ENCODE results near the gene MSI2.

Gene MSI2

GRCh38 chr17:57350266-57350665, 93.9 kb downstream of the MSI2 start:
- H3K4me3 ChIP-seq (ENCODE audit: low read depth, low read length), result no peak overlapping the region
- DNase-seq (ENCODE audit: low read depth), result no peak
- TF ChIP-seq CTCF (conservative IDR thresholded peaks at IDR 0.05; ENCODE audit: low read depth, low read length), result no peak

GRCh38 chr17:57352665-57353175, 96.4 kb downstream of the MSI2 start:
- H3K4me3 ChIP-seq (ENCODE audit: low read depth, low read length), result no peak overlapping the region
- no peak for TF ChIP-seq CTCF (conservative IDR thresholded peaks at IDR 0.05; ENCODE audit: low read depth, low read length)
- no peak for DNase-seq (ENCODE audit: low read depth)

- TF ChIP-seq CTCF (conservative IDR thresholded peaks at IDR 0.05; ENCODE audit: low read depth, low read length), result no peak
- H3K4me3 ChIP-seq (ENCODE audit: low read depth, low read length), result no peak overlapping the region
- DNase-seq (ENCODE audit: low read depth), result no peak
Measured at GRCh38 chr17:57354673-57355072, 98.3 kb downstream of the MSI2 start.

GRCh38 chr17:57355090-57355859, 99.0 kb downstream of the MSI2 start:
- DNase-seq (ENCODE audit: low read depth), result peak; percentile 58
- TF ChIP-seq CTCF (conservative IDR thresholded peaks at IDR 0.05; ENCODE audit: low read depth, low read length), result no peak
- H3K4me3 ChIP-seq (ENCODE audit: low read depth, low read length), result no peak overlapping the region

GRCh38 chr17:57356153-57356718, 99.9 kb downstream of the MSI2 start:
- no peak overlapping the region for H3K4me3 ChIP-seq (ENCODE audit: low read depth, low read length)
- no peak for TF ChIP-seq CTCF (conservative IDR thresholded peaks at IDR 0.05; ENCODE audit: low read depth, low read length)
- no peak for DNase-seq (ENCODE audit: low read depth)

- no peak for TF ChIP-seq CTCF (conservative IDR thresholded peaks at IDR 0.05; ENCODE audit: low read depth, low read length)
- H3K4me3 ChIP-seq (ENCODE audit: low read depth, low read length), result peak overlapping the region; percentile 37
- DNase-seq (ENCODE audit: low read depth), result peak; percentile 28
Measured at GRCh38 chr17:57356719-57357391, 100.5 kb downstream of the MSI2 start.

Measured in choroid plexus epithelial cell (primary cell).